ENCODE data around the gene TMEM117.

Gene TMEM117

GRCh38 chr12:43887397-43887796 lies 51.5 kb downstream of the TMEM117 start:
- no peak for DNase-seq

- no peak for DNase-seq
These were observed 56.1 kb downstream of the TMEM117 start for GRCh38 chr12:43891856-43892574.

GRCh38 chr12:43893670-43894069 lies 57.8 kb downstream of the TMEM117 start:
- DNase-seq: no peak

GRCh38 chr12:43895580-43896206 lies 59.8 kb downstream of the TMEM117 start:
- DNase-seq: no peak

- DNase-seq: no peak
These were observed 60.6 kb downstream of the TMEM117 start for GRCh38 chr12:43896496-43896895.

GRCh38 chr12:43898474-43898873 lies 62.6 kb downstream of the TMEM117 start:
- DNase-seq: no peak

GRCh38 chr12:43899574-43899973 lies 63.7 kb downstream of the TMEM117 start:
- DNase-seq: no peak

GRCh38 chr12:43903686-43904085 lies 67.8 kb downstream of the TMEM117 start:
- DNase-seq: no peak

GRCh38 chr12:43912859-43913258 lies 77.0 kb downstream of the TMEM117 start:
- no peak for DNase-seq

GRCh38 chr12:43914391-43914790 lies 78.5 kb downstream of the TMEM117 start:
- no peak for DNase-seq

GRCh38 chr12:43914923-43915468 lies 79.1 kb downstream of the TMEM117 start:
- DNase-seq: peak; percentile 17

GRCh38 chr12:43917896-43918295 lies 82.0 kb downstream of the TMEM117 start:
- no peak for DNase-seq

- no peak for DNase-seq
These were observed 85.9 kb downstream of the TMEM117 start for GRCh38 chr12:43921666-43922337.

GRCh38 chr12:43930032-43930431 lies 94.2 kb downstream of the TMEM117 start:
- no peak for DNase-seq

- no peak for DNase-seq
These were observed 95.3 kb downstream of the TMEM117 start for GRCh38 chr12:43931187-43931586.

- DNase-seq: no peak
These were observed 99.7 kb downstream of the TMEM117 start for GRCh38 chr12:43935581-43935980.

- DNase-seq: no peak
These were observed 102.1 kb downstream of the TMEM117 start for GRCh38 chr12:43937947-43938346.

- DNase-seq: no peak
These were observed 106.5 kb downstream of the TMEM117 start for GRCh38 chr12:43942379-43942778.

- DNase-seq: no peak
These were observed 110.1 kb downstream of the TMEM117 start for GRCh38 chr12:43945983-43946382.

GRCh38 chr12:43951286-43951685 lies 115.4 kb downstream of the TMEM117 start:
- no peak for DNase-seq

GRCh38 chr12:43957732-43958372 lies 122.0 kb downstream of the TMEM117 start:
- peak; percentile 42 for DNase-seq

- DNase-seq: no peak
These were observed 128.2 kb downstream of the TMEM117 start for GRCh38 chr12:43964033-43964432.

GRCh38 chr12:43964961-43965360 lies 129.1 kb downstream of the TMEM117 start:
- no peak for DNase-seq
